GM23338 (cell line): ENCODE data around the gene PCGF3. TPM values are rescaled to one million over a fixed set of nuclear protein-coding genes. Genes with fewer than 3 reads are reported as not detected.

ENCODE experiments used
- ATAC-seq: fragments of 200-7000 bp; cut with Tn5 transposase; 3 replicates; pipeline ENCODE4 v1.9.1; 2020
- DNase-seq: peaks from one replicate; pipeline ENCODE4 v3.0.0-alpha.2; 2015; ENCODE audit warnings: low spot score
- H2AFZ ChIP-seq: fragments of 200-600 bp; sonication (generic); 2 replicates; pipeline ENCODE4 v1.8.0; 2016; ENCODE audit warnings: antibody characterized with exemption, mild to moderate bottlenecking, moderate library complexity
- H3F3A ChIP-seq: fragments of 200-600 bp; sonication (generic); replicated peaks from 2 replicates; pipeline ENCODE4 v1.8.0; 2017; ENCODE audit warnings: antibody characterized with exemption, mixed run types, low read depth
- H3K27ac ChIP-seq: fragments of 200-600 bp; sonication (generic); 2 replicates; pipeline ENCODE4 v1.6.1; 2016; ENCODE audit warnings: low read depth
- H3K27me3 ChIP-seq: fragments of 200-600 bp; sonication (generic); 2 replicates; pipeline ENCODE4 v1.8.0; 2016; ENCODE audit warnings: mild to moderate bottlenecking, mixed run types, moderate library complexity; ENCODE audit not compliant: insufficient read depth
- H3K36me3 ChIP-seq: fragments of 200-600 bp; sonication (generic); 2 replicates; pipeline ENCODE4 v1.8.0; 2016; ENCODE audit warnings: mild to moderate bottlenecking; ENCODE audit not compliant: insufficient read depth
- H3K4me1 ChIP-seq: fragments of 200-600 bp; sonication (generic); 2 replicates; pipeline ENCODE4 v1.8.0; 2016; ENCODE audit warnings: mild to moderate bottlenecking, moderate library complexity; ENCODE audit not compliant: insufficient read depth
- H3K4me2 ChIP-seq: fragments of 200-600 bp; sonication (generic); 2 replicates; pipeline ENCODE4 v1.7.1; 2017; ENCODE audit warnings: mixed run types
- H3K4me3 ChIP-seq: fragments of 200-600 bp; sonication (generic); 2 replicates; pipeline ENCODE4 v1.6.1; 2016; ENCODE audit warnings: mixed run types
- H3K79me2 ChIP-seq: fragments of 200-600 bp; sonication (generic); replicated peaks from 2 replicates; pipeline ENCODE4 v1.8.0; 2017; ENCODE audit warnings: mild to moderate bottlenecking; ENCODE audit not compliant: insufficient read depth
- H3K9me2 ChIP-seq: fragments of 200-600 bp; sonication (generic); 2 replicates; pipeline ENCODE4 v1.8.0; 2017; ENCODE audit not compliant: insufficient read depth
- H4K20me1 ChIP-seq: fragments of 200-600 bp; sonication (generic); replicated peaks from 2 replicates; pipeline ENCODE4 v1.8.0; 2017; ENCODE audit warnings: mild to moderate bottlenecking; ENCODE audit not compliant: insufficient read depth
- H3K27ac Mint-ChIP-seq: 2 replicates; pipeline ENCODE4 v1.8.0; 2020; ENCODE audit warnings: inconsistent platforms, mild to moderate bottlenecking, moderate library complexity, mixed read lengths
- H3K27me3 Mint-ChIP-seq: 3 replicates; pipeline ENCODE4 v1.8.0; 2022; ENCODE audit warnings: low read depth, mild to moderate bottlenecking, moderate library complexity, mixed read lengths, inconsistent platforms; ENCODE audit not compliant: insufficient read depth, poor library complexity
- H3K36me3 Mint-ChIP-seq: 3 replicates; pipeline ENCODE4 v1.8.0; 2021; ENCODE audit warnings: low read depth, mild to moderate bottlenecking, inconsistent platforms, moderate library complexity, mixed read lengths
- H3K4me1 Mint-ChIP-seq: 3 replicates; pipeline ENCODE4 v1.8.0; 2020; ENCODE audit warnings: mild to moderate bottlenecking, inconsistent platforms, mixed read lengths
- H3K4me3 Mint-ChIP-seq: 3 replicates; pipeline ENCODE4 v1.8.0; 2021; ENCODE audit warnings: moderate library complexity, mild to moderate bottlenecking, inconsistent platforms, mixed read lengths
- H3K9me3 Mint-ChIP-seq: 3 replicates; pipeline ENCODE4 v1.8.0; 2020; ENCODE audit warnings: moderate library complexity, mild to moderate bottlenecking, inconsistent platforms, mixed read lengths
- CREB1 ChIP-seq: fragments of 250-450 bp; sonication (Bioruptor Pico); IDR thresholded peaks from 2 replicates; pipeline ENCODE4 v1.5.0; 2020; ENCODE audit warnings: low read depth, mild to moderate bottlenecking, moderate library complexity
- CTCF ChIP-seq, 2 experiments: fragments of 200-600 bp in 1 of 2; sonication (generic) in 1 of 2; conservative IDR thresholded peaks; 2 replicates each; pipeline versions ENCODE4 v1.5.1 to v1.6.1; 2016 to 2017; ENCODE audit warnings: antibody characterized with exemption in 2 of 2, low read depth in 2 of 2, mild to moderate bottlenecking in 2 of 2, moderate library complexity in 1 of 2
- EZH2 ChIP-seq: fragments of 200-600 bp; sonication (generic); IDR thresholded peaks from one replicate; pipeline ENCODE4 v1.8.0; 2017; ENCODE audit warnings: antibody characterized with exemption, mild to moderate bottlenecking, low read depth; ENCODE audit not compliant: unreplicated experiment
- EZH2phosphoT487 ChIP-seq: fragments of 200-600 bp; sonication (generic); IDR thresholded peaks from one replicate; pipeline ENCODE4 v1.8.1; 2018; ENCODE audit warnings: antibody characterized with exemption; ENCODE audit not compliant: unreplicated experiment
- JUNB ChIP-seq: IDR thresholded peaks from one replicate; pipeline ENCODE4 v1.6.1; 2016; ENCODE audit warnings: antibody characterized with exemption; ENCODE audit not compliant: unreplicated experiment
- NANOG ChIP-seq: IDR thresholded peaks from 2 replicates; pipeline ENCODE4 v1.6.1; 2016; ENCODE audit warnings: antibody characterized with exemption, borderline replicate concordance
- POLR2AphosphoS5 ChIP-seq: IDR thresholded peaks from 2 replicates; pipeline ENCODE4 v1.6.1; 2016; ENCODE audit warnings: antibody characterized with exemption, low read depth
- REST ChIP-seq: IDR thresholded peaks from one replicate; pipeline ENCODE4 v1.6.1; 2018; ENCODE audit warnings: antibody characterized with exemption; ENCODE audit not compliant: unreplicated experiment
- STAT1 ChIP-seq: IDR thresholded peaks from one replicate; pipeline ENCODE4 v1.6.1; 2016; ENCODE audit warnings: antibody characterized with exemption; ENCODE audit not compliant: unreplicated experiment
- ZNF114 ChIP-seq: fragments of 250-450 bp; sonication (Bioruptor Pico); IDR thresholded peaks from 2 replicates; pipeline ENCODE4 v1.5.0; 2020; ENCODE audit warnings: mild to moderate bottlenecking, moderate library complexity
- ZNF331 ChIP-seq: fragments of 250-450 bp; sonication (Bioruptor Pico); IDR thresholded peaks from 2 replicates; pipeline ENCODE4 v1.5.0; 2020; ENCODE audit warnings: low read depth, mild to moderate bottlenecking, moderate library complexity
- polyA plus RNA-seq: library from polyadenylated mRNA; unstranded; fragments of >200 nt; fragmentation: Nextera tagmentation; extraction: Ambion mirVana; gene quantifications from 2 replicates; pipeline ENCODE4 v1.2.1, GENCODE V29; 2016
- total RNA-seq: library from RNA; depleted of rRNA; stranded (reverse); fragments of >200 nt; shearing (Covaris generic); gene quantifications from 2 replicates; pipeline ENCODE4 v1.2.3, GENCODE V29; 2014
- TF ChIP-seq, protein P1 (sequence below): IDR thresholded peaks from 2 replicates; pipeline ENCODE4 v1.6.1; 2016; ENCODE audit warnings: antibody characterized with exemption
- TF ChIP-seq, protein P2 (sequence below): fragments of 250-450 bp; sonication (Bioruptor Pico); IDR thresholded peaks from 2 replicates; pipeline ENCODE4 v1.5.0; 2020; ENCODE audit warnings: mild to moderate bottlenecking, moderate library complexity

Gene PCGF3
- total and polyA plus RNA-seq, 2 experiments from 2014 or later = 33.1 to 49.0 TPM

GRCh38 chr4:671769-672168, 33.9 kb upstream of the PCGF3 start:
- Mint-ChIP-seq H3K27me3 (peaks cover 15% of the 10 kb centered on the region), H3K9me3 (no peaks in the 10 kb centered on the region), H3K4me3 (no peak overlapping the region), H3K27ac (no peak overlapping the region), H3K4me1 (peaks cover 6% of the 10 kb centered on the region), H3K36me3 (peaks cover 33% of the 10 kb centered on the region)
- ATAC-seq (no peak), DNase-seq (no peak)
- H3K27ac ChIP-seq = no peak overlapping the region
- peaks cover 6% of the 10 kb centered on the region for H3K4me1 ChIP-seq
- no peaks in the 10 kb centered on the region; the same call in 1 of the 2 replicates for H4K20me1 ChIP-seq
- no peak overlapping the region for H2AFZ ChIP-seq
- H3F3A ChIP-seq = peaks cover 13% of the 10 kb centered on the region
- H3K79me2 ChIP-seq = peaks cover 12% of the 10 kb centered on the region
- TF ChIP-seq POLR2AphosphoS5 (no peak), ZNF331 (CRISPR knock-in tag) (no peak), JUNB (no peak), EZH2 (no peak), EZH2phosphoT487 (no peak), CREB1 (CRISPR knock-in tag) (no peak), STAT1 (no peak), CTCF (conservative IDR thresholded peaks at IDR 0.05; ENCODE audit: low read depth in 2 of 2) (no peak), REST (no peak), ZNF114 (CRISPR knock-in tag) (no peak), NANOG (no peak)
- TF ChIP-seq, protein P1, sequence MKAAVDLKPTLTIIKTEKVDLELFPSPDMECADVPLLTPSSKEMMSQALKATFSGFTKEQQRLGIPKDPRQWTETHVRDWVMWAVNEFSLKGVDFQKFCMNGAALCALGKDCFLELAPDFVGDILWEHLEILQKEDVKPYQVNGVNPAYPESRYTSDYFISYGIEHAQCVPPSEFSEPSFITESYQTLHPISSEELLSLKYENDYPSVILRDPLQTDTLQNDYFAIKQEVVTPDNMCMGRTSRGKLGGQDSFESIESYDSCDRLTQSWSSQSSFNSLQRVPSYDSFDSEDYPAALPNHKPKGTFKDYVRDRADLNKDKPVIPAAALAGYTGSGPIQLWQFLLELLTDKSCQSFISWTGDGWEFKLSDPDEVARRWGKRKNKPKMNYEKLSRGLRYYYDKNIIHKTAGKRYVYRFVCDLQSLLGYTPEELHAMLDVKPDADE = no peak
- TF ChIP-seq, protein P2, sequence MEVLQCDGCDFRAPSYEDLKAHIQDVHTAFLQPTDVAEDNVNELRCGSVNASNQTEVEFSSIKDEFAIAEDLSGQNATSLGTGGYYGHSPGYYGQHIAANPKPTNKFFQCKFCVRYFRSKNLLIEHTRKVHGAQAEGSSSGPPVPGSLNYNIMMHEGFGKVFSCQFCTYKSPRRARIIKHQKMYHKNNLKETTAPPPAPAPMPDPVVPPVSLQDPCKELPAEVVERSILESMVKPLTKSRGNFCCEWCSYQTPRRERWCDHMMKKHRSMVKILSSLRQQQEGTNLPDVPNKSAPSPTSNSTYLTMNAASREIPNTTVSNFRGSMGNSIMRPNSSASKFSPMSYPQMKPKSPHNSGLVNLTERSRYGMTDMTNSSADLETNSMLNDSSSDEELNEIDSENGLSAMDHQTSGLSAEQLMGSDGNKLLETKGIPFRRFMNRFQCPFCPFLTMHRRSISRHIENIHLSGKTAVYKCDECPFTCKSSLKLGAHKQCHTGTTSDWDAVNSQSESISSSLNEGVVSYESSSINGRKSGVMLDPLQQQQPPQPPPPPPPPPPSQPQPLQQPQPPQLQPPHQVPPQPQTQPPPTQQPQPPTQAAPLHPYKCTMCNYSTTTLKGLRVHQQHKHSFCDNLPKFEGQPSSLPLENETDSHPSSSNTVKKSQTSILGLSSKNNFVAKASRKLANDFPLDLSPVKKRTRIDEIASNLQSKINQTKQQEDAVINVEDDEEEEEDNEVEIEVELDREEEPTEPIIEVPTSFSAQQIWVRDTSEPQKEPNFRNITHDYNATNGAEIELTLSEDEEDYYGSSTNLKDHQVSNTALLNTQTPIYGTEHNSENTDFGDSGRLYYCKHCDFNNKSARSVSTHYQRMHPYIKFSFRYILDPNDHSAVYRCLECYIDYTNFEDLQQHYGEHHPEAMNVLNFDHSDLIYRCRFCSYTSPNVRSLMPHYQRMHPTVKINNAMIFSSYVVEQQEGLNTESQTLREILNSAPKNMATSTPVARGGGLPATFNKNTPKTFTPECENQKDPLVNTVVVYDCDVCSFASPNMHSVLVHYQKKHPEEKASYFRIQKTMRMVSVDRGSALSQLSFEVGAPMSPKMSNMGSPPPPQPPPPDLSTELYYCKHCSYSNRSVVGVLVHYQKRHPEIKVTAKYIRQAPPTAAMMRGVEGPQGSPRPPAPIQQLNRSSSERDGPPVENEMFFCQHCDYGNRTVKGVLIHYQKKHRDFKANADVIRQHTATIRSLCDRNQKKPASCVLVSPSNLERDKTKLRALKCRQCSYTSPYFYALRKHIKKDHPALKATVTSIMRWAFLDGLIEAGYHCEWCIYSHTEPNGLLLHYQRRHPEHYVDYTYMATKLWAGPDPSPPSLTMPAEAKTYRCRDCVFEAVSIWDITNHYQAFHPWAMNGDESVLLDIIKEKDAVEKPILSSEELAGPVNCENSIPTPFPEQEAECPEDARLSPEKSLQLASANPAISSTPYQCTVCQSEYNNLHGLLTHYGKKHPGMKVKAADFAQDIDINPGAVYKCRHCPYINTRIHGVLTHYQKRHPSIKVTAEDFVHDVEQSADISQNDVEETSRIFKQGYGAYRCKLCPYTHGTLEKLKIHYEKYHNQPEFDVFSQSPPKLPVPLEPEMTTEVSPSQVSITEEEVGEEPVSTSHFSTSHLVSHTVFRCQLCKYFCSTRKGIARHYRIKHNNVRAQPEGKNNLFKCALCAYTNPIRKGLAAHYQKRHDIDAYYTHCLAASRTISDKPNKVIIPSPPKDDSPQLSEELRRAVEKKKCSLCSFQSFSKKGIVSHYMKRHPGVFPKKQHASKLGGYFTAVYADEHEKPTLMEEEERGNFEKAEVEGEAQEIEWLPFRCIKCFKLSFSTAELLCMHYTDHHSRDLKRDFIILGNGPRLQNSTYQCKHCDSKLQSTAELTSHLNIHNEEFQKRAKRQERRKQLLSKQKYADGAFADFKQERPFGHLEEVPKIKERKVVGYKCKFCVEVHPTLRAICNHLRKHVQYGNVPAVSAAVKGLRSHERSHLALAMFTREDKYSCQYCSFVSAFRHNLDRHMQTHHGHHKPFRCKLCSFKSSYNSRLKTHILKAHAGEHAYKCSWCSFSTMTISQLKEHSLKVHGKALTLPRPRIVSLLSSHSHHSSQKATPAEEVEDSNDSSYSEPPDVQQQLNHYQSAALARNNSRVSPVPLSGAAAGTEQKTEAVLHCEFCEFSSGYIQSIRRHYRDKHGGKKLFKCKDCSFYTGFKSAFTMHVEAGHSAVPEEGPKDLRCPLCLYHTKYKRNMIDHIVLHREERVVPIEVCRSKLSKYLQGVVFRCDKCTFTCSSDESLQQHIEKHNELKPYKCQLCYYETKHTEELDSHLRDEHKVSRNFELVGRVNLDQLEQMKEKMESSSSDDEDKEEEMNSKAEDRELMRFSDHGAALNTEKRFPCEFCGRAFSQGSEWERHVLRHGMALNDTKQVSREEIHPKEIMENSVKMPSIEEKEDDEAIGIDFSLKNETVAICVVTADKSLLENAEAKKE = no peak
- peaks cover 20% of the 10 kb centered on the region for H3K36me3 ChIP-seq
- H3K9me2 ChIP-seq = no peaks in the 10 kb centered on the region
- no peak overlapping the region for H3K4me2 ChIP-seq
- no peak overlapping the region for H3K4me3 ChIP-seq
- no peaks in the 10 kb centered on the region for H3K27me3 ChIP-seq
